Vagina (tissue), 2 donors: ENCODE measurements around the gene FAM20B.
"Not testable (repeated sequence)": the region's sequence is repeated elsewhere in the genome, so short reads cannot be mapped to it uniquely, and the experiment has no call there.

Experiments
- POLR2AphosphoS5 ChIP-seq, 2 donors: sonication (generic); formaldehyde crosslinking; IDR thresholded peaks; one replicate each; pipeline ENCODE4 v1.9.0; 2017; ENCODE audit warnings: antibody characterized with exemption in 2 of 2, mild to moderate bottlenecking in 2 of 2, low read depth in 1 of 2; ENCODE audit not compliant: insufficient read depth in 1 of 2
- TF ChIP-seq, protein P1 (sequence below), 3 experiments: fragments of 450-650 bp in 2 of 3; fragments of 200-600 bp in 1 of 3; sonication (generic) in 1 of 3; IDR thresholded peaks; one replicate each; pipeline ENCODE4 v1.5.1; 2017 to 2019; ENCODE audit warnings: antibody characterized with exemption in 3 of 3, mild to moderate bottlenecking in 2 of 3, moderate library complexity in 2 of 3

DNA sequence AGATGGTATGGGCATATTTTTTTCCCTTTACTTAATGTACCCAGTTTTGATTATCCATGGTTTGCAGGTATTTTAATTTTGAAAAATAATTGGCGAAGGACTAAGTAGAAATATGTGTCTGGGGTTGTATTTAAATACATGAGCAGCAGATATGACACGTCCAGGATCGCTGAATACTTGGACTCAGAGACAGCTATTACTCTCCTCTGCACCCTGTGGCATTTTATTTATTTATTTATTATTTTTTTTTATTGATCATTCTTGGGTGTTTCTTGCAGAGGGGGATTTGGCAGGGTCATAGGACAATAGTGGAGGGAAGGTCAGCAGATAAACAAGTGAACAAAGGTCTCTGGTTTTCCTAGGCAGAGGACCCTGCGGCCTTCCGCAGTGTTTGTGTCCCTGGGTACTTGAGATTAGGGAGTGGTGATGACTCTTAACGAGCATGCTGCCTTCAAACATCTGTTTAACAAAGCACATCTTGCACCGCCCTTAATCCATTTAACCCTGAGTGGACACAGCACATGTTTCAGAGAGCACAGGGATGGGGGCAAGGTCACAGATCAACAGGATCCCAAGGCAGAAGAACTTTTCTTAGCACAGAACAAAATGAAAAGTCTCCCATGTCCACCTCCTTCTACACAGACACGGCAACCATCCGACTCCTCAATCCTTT, 13.9 kb downstream of the FAM20B start:
- TF ChIP-seq, protein P1, sequence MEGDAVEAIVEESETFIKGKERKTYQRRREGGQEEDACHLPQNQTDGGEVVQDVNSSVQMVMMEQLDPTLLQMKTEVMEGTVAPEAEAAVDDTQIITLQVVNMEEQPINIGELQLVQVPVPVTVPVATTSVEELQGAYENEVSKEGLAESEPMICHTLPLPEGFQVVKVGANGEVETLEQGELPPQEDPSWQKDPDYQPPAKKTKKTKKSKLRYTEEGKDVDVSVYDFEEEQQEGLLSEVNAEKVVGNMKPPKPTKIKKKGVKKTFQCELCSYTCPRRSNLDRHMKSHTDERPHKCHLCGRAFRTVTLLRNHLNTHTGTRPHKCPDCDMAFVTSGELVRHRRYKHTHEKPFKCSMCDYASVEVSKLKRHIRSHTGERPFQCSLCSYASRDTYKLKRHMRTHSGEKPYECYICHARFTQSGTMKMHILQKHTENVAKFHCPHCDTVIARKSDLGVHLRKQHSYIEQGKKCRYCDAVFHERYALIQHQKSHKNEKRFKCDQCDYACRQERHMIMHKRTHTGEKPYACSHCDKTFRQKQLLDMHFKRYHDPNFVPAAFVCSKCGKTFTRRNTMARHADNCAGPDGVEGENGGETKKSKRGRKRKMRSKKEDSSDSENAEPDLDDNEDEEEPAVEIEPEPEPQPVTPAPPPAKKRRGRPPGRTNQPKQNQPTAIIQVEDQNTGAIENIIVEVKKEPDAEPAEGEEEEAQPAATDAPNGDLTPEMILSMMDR (IDR thresholded peaks at IDR 0.05): not testable (repeated sequence)
- not testable (repeated sequence) for TF ChIP-seq POLR2AphosphoS5 (IDR thresholded peaks at IDR 0.05; ENCODE audit: insufficient read depth in 1 of 2, low read depth in 1 of 2)
